AG09309 (cell line): ENCODE measurements around the gene MYCT1.
"Not testable (repeated sequence)": the region's sequence is repeated elsewhere in the genome, so short reads cannot be mapped to it uniquely, and the experiment has no call there.

Experiments
- DNase-seq: peaks from one replicate; pipeline ENCODE4 v3.0.0-alpha.2; 2010; ENCODE audit warnings: low read depth
- H3K4me3 ChIP-seq: 2 replicates; pipeline ENCODE4 v1.5.1; 2011; ENCODE audit warnings: mild to moderate bottlenecking, low read depth, low read length, moderate library complexity; ENCODE audit not compliant: control insufficient read depth
- TF ChIP-seq, protein P1 (sequence below): IDR thresholded peaks from 2 replicates; pipeline ENCODE4 v1.5.1; 2011; ENCODE audit warnings: mild to moderate bottlenecking, low read depth, low read length, inconsistent platforms; ENCODE audit not compliant: insufficient read depth, control insufficient read depth; ENCODE audit errors: missing control alignments

MYCT1 gene

DNA sequence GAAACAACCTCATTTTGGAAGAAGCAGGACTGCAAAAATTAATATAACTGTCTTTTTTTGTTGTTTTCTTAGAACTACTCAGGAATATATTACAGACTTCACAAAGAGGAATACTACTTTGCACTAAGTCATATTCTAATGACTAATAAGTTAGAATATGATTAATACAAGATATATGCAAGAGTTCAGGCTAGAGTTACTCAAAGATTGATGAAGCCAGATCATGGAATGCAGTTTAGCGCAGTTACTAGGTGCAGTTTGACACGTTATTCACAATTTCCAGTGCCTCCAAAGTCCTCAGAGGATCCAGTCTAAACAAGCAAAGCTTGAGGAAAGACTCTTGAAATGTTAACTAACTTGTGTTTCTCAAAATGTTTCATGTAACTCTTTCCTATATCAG is 1.2 kb upstream of the MYCT1 start:
- peak; percentile 79 for DNase-seq
- TF ChIP-seq, protein P1, sequence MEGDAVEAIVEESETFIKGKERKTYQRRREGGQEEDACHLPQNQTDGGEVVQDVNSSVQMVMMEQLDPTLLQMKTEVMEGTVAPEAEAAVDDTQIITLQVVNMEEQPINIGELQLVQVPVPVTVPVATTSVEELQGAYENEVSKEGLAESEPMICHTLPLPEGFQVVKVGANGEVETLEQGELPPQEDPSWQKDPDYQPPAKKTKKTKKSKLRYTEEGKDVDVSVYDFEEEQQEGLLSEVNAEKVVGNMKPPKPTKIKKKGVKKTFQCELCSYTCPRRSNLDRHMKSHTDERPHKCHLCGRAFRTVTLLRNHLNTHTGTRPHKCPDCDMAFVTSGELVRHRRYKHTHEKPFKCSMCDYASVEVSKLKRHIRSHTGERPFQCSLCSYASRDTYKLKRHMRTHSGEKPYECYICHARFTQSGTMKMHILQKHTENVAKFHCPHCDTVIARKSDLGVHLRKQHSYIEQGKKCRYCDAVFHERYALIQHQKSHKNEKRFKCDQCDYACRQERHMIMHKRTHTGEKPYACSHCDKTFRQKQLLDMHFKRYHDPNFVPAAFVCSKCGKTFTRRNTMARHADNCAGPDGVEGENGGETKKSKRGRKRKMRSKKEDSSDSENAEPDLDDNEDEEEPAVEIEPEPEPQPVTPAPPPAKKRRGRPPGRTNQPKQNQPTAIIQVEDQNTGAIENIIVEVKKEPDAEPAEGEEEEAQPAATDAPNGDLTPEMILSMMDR: no peak
- H3K4me3 ChIP-seq: no peak overlapping the region

DNA sequence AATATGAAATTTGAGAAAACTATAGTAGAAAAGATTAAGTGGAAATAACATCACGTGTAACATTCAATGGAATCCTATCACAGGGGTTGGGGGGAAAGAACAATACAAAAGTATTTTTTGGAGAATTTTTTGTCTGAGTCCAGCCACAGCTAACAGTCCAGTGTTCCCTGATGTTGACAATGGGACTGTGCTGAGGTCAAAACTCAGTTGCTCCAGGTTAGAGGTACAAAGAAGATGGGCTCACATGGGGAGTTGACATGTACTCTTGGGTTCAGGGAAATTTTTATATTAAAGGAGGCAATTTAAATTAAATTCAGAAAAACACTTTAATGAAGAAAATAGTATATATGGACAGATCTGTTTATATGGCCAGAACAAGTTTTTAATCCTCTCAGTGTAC is 995 bp downstream of the MYCT1 start:
- H3K4me3 ChIP-seq: no peak overlapping the region
- TF ChIP-seq, protein P1: no peak
- DNase-seq: no peak

DNA sequence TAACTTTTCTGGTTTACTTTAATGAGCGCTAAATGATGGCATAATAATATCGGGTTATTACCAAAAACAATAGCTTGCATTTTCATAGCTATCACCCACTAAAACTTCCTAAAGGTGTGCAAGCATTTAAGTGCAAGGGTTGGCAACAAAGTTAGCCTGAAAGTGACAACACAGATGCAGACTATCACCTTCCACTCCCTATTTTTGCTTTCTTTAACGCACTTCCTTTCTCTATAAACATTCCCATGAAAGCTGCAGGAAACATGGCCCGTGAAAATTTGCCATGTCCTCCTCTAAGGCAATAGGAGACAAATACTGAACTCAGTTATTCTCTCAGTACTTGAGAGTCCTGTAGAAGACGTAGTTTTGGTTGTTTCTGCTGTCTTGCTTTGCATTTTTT is 2.7 kb downstream of the MYCT1 start:
- TF ChIP-seq, protein P1: no peak
- no peak overlapping the region for H3K4me3 ChIP-seq
- no peak for DNase-seq

DNA sequence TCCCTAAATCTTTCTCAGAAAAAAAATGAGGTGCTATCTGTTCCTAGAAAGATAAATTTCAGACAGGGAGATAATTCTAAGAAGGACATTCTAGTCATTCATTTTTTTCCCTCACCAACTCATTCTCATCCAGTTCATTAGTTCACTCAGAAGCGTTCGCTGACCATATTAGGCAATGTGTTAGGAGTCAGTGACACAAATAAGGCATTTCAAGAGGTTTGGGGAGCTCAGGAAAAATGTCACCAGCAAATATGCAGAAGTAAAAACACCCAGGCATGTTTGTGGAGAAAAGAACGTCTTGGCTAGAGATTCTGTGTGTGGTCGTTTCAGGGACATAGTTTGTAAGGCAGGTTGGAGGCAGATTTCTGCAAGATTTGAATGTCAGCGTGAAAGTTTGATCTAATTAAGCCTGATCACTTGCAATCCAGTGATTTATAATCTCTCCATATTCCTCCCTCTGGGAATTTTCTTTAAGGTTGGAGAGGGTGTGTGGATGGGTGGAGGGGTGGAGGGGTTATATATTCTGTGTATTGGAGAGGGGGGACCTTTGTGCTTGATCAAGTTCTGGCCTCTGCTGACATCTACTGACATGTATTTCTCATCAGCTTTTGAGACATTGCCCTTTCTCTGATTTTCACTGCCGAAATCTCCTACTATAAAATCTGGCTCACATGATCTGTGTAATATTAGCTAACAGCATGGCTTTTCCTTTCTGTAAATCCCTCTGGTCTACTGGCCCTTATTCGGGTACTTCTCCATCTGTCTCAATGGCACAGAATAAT is 3.6 kb downstream of the MYCT1 start:
- TF ChIP-seq, protein P1: no peak
- no peak for DNase-seq
- H3K4me3 ChIP-seq: no peak overlapping the region

DNA sequence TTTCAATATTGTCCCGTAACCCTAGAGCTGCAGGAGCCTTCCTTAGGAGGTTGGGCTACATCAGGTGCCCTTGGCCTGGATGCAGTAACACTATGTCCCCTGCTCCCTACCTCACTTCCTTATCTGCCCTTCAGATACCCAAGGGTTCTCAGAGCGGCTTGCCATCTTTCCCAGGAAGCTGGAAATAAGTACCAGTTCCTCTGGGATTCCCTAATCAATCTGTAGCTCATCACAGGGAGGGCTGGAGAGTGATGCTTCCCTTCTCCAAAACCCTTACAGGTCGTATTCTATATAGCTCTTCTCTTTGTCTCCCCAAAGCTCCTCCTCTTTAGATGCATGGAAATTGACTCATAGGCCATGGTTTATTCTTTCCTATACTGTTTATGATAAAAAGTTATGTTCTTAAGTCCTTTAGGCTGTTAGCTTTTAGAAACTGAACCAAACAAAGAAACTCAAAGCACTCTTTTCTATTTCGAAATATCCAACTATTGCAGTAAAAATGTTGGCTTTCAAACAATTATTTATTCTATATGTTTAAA is 4.2 kb downstream of the MYCT1 start:
- no peak for DNase-seq

DNA sequence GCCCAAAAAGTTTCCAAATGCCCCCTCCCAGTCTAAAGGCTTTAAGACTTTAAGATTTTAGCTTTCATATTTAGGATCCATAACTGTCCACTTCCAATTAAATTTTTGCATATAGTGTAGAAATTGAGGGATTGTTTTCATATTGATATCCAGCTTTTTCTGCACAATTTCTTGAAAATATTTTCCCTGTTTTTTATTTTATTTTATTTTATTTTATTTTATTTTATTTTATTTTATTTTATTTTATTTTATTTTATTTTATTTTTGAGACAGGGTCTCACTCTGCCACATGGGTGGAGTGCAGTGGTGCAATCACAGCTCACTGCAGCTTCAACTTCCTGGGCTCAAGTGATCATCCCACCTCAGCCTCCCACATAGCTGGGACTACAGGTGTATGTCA is 6.1 kb downstream of the MYCT1 start:
- DNase-seq, H3K4me3 ChIP-seq: not testable (repeated sequence)

More for the DNA sequence above, 4.2 kb downstream of the MYCT1 start:
- H3K4me3 ChIP-seq: no peak overlapping the region
- TF ChIP-seq, protein P1: no peak

DNA sequence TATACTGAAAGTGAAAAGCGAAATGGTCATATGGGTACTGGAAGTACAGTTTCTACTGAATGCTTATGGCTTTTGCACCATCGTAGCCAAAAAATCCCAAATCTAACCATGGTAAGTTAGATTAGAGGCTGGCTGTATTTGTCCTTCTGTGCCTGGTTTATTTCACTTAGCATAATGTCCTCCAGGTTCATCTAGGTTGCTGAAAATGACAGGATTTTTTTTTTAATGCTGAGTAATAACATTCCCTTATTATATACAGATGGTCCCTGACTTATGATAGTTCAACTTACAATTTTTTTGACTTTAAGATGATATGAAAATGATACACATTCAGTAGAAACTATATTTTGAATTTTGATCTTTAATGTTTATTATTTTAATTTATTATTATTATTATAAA is 7.6 kb downstream of the MYCT1 start:
- no peak for DNase-seq
- TF ChIP-seq, protein P1: no peak
- no peak overlapping the region for H3K4me3 ChIP-seq
